HG02973 (cell line): ENCODE results near the gene TSHZ1.

Experiments
- ATAC-seq: cut with Tn5 transposase; IDR thresholded peaks from one replicate; pipeline ENCODE4 v1.9.1; 2021; ENCODE audit warnings: moderate library complexity; ENCODE audit not compliant: unreplicated experiment

Gene TSHZ1

GRCh38 chr18:75264926-75265597, 54.5 kb downstream of the TSHZ1 start:
- no peak for ATAC-seq

GRCh38 chr18:75265872-75266271, 55.3 kb downstream of the TSHZ1 start:
- no peak for ATAC-seq

GRCh38 chr18:75267643-75268363, 57.2 kb downstream of the TSHZ1 start:
- peak; percentile 74 for ATAC-seq

GRCh38 chr18:75268364-75268646, 57.7 kb downstream of the TSHZ1 start:
- no peak for ATAC-seq

- no peak for ATAC-seq
Measured at GRCh38 chr18:75269124-75269680, 58.6 kb downstream of the TSHZ1 start.

GRCh38 chr18:75269696-75270095, 59.1 kb downstream of the TSHZ1 start:
- no peak for ATAC-seq

GRCh38 chr18:75271952-75272351, 61.4 kb downstream of the TSHZ1 start:
- ATAC-seq: no peak

GRCh38 chr18:75273817-75274216, 63.2 kb downstream of the TSHZ1 start:
- no peak for ATAC-seq

GRCh38 chr18:75275226-75275625, 64.6 kb downstream of the TSHZ1 start:
- no peak for ATAC-seq

GRCh38 chr18:75276818-75277609, 66.4 kb downstream of the TSHZ1 start:
- no peak for ATAC-seq

GRCh38 chr18:75277610-75277928, 67.0 kb downstream of the TSHZ1 start:
- no peak for ATAC-seq

- ATAC-seq: no peak
Measured at GRCh38 chr18:75279381-75279780, 68.8 kb downstream of the TSHZ1 start.

- ATAC-seq: no peak
Measured at GRCh38 chr18:75280427-75281280, 70.1 kb downstream of the TSHZ1 start.

- ATAC-seq: no peak
Measured at GRCh38 chr18:75282746-75283145, 72.1 kb downstream of the TSHZ1 start.

GRCh38 chr18:75283731-75284130, 73.1 kb downstream of the TSHZ1 start:
- no peak for ATAC-seq

GRCh38 chr18:75284566-75284965, 74.0 kb downstream of the TSHZ1 start:
- ATAC-seq: no peak

- no peak for ATAC-seq
Measured at GRCh38 chr18:75285876-75286275, 75.3 kb downstream of the TSHZ1 start.

- ATAC-seq: no peak
Measured at GRCh38 chr18:75287006-75287405, 76.4 kb downstream of the TSHZ1 start.

- ATAC-seq: no peak
Measured at GRCh38 chr18:75287700-75288099, 77.1 kb downstream of the TSHZ1 start.

GRCh38 chr18:75289761-75290160, 79.2 kb downstream of the TSHZ1 start:
- no peak for ATAC-seq
